ENCODE results near the gene SEMA5A. TPM values are rescaled to one million over a fixed set of nuclear protein-coding genes. Genes with fewer than 3 reads are reported as not detected.

Gene SEMA5A
- polyA plus RNA-seq, 1 donor from 2014 or later, result 3.2 TPM

GRCh38 chr5:9222054-9222976 is 323.6 kb downstream of the SEMA5A start:
- Histone ChIP-seq H3K9me3 (ENCODE audit: low read length) (no peaks in the 10 kb centered on the region), H3K79me2 (replicated peaks; ENCODE audit: insufficient read depth, low read length) (no peaks in the 10 kb centered on the region), H3K9me2 (ENCODE audit: insufficient read depth, low read length) (no peaks in the 10 kb centered on the region), H3K27ac (ENCODE audit: low read length) (no peak overlapping the region), H3K27me3 (ENCODE audit: insufficient read depth, low read depth, low read length) (no peaks in the 10 kb centered on the region), H3F3A (ENCODE audit: insufficient read depth, low read length, poor library complexity, severe bottlenecking) (no peaks in the 10 kb centered on the region), H2AFZ (ENCODE audit: low read depth, low read length) (no peak overlapping the region), H3K36me3 (ENCODE audit: insufficient read depth, low read length) (no peaks in the 10 kb centered on the region), H3K9ac (ENCODE audit: low read length) (no peak overlapping the region), H3K4me3 (ENCODE audit: low read length) (no peak overlapping the region), H3K4me2 (ENCODE audit: low read length) (no peak overlapping the region), H4K20me1 (ENCODE audit: insufficient read depth) (no peaks in the 10 kb centered on the region)
- TF ChIP-seq SMC3 (conservative IDR thresholded peaks at IDR 0.05; ENCODE audit: poor library complexity) (no peak), CTCF (IDR thresholded peaks at IDR 0.05; ENCODE audit: poor library complexity, severe bottlenecking) (no peak), MXI1 (conservative IDR thresholded peaks at IDR 0.05; ENCODE audit: poor library complexity, severe bottlenecking) (no peak), EP300 (conservative IDR thresholded peaks at IDR 0.05; ENCODE audit: poor library complexity, severe bottlenecking) (no peak)

- Histone ChIP-seq H3K4me3 (ENCODE audit: low read length) (no peak overlapping the region), H3K9ac (ENCODE audit: low read length) (no peak overlapping the region), H3K4me2 (ENCODE audit: low read length) (no peak overlapping the region), H3K9me3 (ENCODE audit: low read length) (no peaks in the 10 kb centered on the region), H4K20me1 (ENCODE audit: insufficient read depth) (no peaks in the 10 kb centered on the region), H3K9me2 (ENCODE audit: insufficient read depth, low read length) (no peaks in the 10 kb centered on the region), H2AFZ (ENCODE audit: low read depth, low read length) (no peak overlapping the region), H3K79me2 (replicated peaks; ENCODE audit: insufficient read depth, low read length) (no peaks in the 10 kb centered on the region), H3K36me3 (ENCODE audit: insufficient read depth, low read length) (no peaks in the 10 kb centered on the region), H3F3A (ENCODE audit: insufficient read depth, low read length, poor library complexity, severe bottlenecking) (no peaks in the 10 kb centered on the region), H3K27ac (ENCODE audit: low read length) (no peak overlapping the region), H3K27me3 (ENCODE audit: insufficient read depth, low read depth, low read length) (no peaks in the 10 kb centered on the region)
- no peak for TF ChIP-seq MXI1 (conservative IDR thresholded peaks at IDR 0.05; ENCODE audit: poor library complexity, severe bottlenecking)
- no peak for TF ChIP-seq CTCF (IDR thresholded peaks at IDR 0.05; ENCODE audit: poor library complexity, severe bottlenecking)
- no peak for TF ChIP-seq TAF1 (IDR thresholded peaks at IDR 0.05; ENCODE audit: low read depth)
- TF ChIP-seq RAD21 (conservative IDR thresholded peaks at IDR 0.05), result no peak
- TF ChIP-seq SMC3 (conservative IDR thresholded peaks at IDR 0.05; ENCODE audit: poor library complexity), result no peak
- TF ChIP-seq, protein P1, sequence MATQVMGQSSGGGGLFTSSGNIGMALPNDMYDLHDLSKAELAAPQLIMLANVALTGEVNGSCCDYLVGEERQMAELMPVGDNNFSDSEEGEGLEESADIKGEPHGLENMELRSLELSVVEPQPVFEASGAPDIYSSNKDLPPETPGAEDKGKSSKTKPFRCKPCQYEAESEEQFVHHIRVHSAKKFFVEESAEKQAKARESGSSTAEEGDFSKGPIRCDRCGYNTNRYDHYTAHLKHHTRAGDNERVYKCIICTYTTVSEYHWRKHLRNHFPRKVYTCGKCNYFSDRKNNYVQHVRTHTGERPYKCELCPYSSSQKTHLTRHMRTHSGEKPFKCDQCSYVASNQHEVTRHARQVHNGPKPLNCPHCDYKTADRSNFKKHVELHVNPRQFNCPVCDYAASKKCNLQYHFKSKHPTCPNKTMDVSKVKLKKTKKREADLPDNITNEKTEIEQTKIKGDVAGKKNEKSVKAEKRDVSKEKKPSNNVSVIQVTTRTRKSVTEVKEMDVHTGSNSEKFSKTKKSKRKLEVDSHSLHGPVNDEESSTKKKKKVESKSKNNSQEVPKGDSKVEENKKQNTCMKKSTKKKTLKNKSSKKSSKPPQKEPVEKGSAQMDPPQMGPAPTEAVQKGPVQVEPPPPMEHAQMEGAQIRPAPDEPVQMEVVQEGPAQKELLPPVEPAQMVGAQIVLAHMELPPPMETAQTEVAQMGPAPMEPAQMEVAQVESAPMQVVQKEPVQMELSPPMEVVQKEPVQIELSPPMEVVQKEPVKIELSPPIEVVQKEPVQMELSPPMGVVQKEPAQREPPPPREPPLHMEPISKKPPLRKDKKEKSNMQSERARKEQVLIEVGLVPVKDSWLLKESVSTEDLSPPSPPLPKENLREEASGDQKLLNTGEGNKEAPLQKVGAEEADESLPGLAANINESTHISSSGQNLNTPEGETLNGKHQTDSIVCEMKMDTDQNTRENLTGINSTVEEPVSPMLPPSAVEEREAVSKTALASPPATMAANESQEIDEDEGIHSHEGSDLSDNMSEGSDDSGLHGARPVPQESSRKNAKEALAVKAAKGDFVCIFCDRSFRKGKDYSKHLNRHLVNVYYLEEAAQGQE (IDR thresholded peaks at IDR 0.05; ENCODE audit: borderline replicate concordance), result no peak
- TF ChIP-seq EP300 (conservative IDR thresholded peaks at IDR 0.05; ENCODE audit: poor library complexity, severe bottlenecking), result no peak
- TF ChIP-seq EZH2 (IDR thresholded peaks at IDR 0.05; ENCODE audit: borderline replicate concordance, insufficient read depth, low read length, poor library complexity, severe bottlenecking), result no peak
- no peak for TF ChIP-seq POLR2AphosphoS5 (IDR thresholded peaks at IDR 0.05)
These were observed 327.5 kb downstream of the SEMA5A start for GRCh38 chr5:9218358-9218757.
